Suprapubic skin (tissue), 4 donors: Measurements from ENCODE around the gene CXorf58. TPM values are rescaled to one million over a fixed set of nuclear protein-coding genes. Genes with fewer than 3 reads are reported as not detected.

Source experiments
- DNase-seq, 2 donors: peaks; one replicate each; pipeline ENCODE4 v3.0.0-alpha.2; 2019; ENCODE audit warnings: low spot score in 2 of 2
- H3K27ac ChIP-seq: fragments of 200-600 bp; sonication (generic); one replicate; pipeline ENCODE4 v1.5.1; 2019
- H3K27me3 ChIP-seq: fragments of 200-600 bp; sonication (generic); one replicate; pipeline ENCODE4 v1.5.1; 2019
- H3K36me3 ChIP-seq: fragments of 200-600 bp; sonication (generic); one replicate; pipeline ENCODE4 v1.5.1; 2019
- H3K4me1 ChIP-seq: fragments of 200-600 bp; sonication (generic); one replicate; pipeline ENCODE4 v1.5.1; 2019
- H3K4me3 ChIP-seq: fragments of 200-600 bp; sonication (generic); one replicate; pipeline ENCODE4 v1.5.1; 2019; ENCODE audit warnings: mild to moderate bottlenecking
- H3K9me3 ChIP-seq: fragments of 200-600 bp; sonication (generic); one replicate; pipeline ENCODE4 v1.5.1; 2019
- CTCF ChIP-seq, 2 donors: fragments of 200-600 bp in 1 of 2; fragments of 450-650 bp in 1 of 2; sonication (generic) in 1 of 2; IDR thresholded peaks; one replicate each; pipeline ENCODE4 v1.5.1; 2016 to 2019; ENCODE audit warnings: antibody characterized with exemption in 2 of 2, mild to moderate bottlenecking in 1 of 2, moderate library complexity in 1 of 2
- EP300 ChIP-seq: sonication (generic); formaldehyde crosslinking; IDR thresholded peaks from one replicate; pipeline ENCODE4 v1.6.1; 2017; ENCODE audit warnings: antibody characterized with exemption
- POLR2A ChIP-seq, 2 donors: fragments of 450-650 bp; IDR thresholded peaks; one replicate each; pipeline ENCODE4 v1.6.1; 2017; ENCODE audit warnings: antibody characterized with exemption in 2 of 2, mild to moderate bottlenecking in 2 of 2, moderate library complexity in 2 of 2
- POLR2AphosphoS5 ChIP-seq, 3 donors: sonication (generic); formaldehyde crosslinking; IDR thresholded peaks; one replicate each; pipeline ENCODE4 v1.6.1; 2017; ENCODE audit warnings: antibody characterized with exemption in 3 of 3
- WGBS: methylation state at CpG from one replicate; pipeline ENCODE4 v1.1.5; 2018; 5-methylcytosine and 5-hydroxymethylcytosine counted together
- total RNA-seq, 4 donors: library from RNA; depleted of rRNA; stranded (reverse); fragments of >200 nt; gene quantifications; one replicate each; pipeline ENCODE4 v1.1.0, GENCODE V29; 2016

Gene CXorf58
- total RNA-seq, 4 donors from 2014 or later = not detected

DNA sequence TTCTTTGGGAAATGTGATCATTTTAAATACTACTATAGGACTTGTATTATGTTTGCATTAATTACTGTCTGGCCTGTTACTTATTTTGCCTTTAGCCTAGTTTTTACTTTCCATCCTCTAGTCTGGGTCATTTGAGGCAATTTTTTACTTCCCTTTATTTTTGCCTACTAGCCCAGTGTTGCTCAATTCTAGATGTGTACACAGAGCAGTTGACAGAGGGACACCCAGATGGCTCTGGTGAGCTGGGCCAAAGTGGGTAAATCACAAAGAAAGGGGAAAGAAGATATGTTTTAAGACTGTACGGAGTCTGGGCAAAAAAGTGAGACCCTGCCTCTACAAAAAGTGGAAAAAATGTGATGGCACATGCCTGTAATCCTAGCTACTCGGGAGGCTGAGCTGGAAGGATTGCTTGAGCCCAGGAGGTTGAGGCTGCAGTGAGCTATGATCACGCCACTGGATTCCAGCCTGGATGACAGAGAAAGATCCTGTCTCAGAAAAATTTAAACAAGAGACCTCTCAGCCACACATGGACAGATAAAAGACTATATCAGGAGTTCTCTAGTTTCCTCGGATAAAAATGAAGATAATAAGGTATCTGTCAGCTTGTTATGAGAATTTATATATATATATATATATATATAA, 35.8 kb upstream of the CXorf58 start:
- no peak for DNase-seq
- Histone ChIP-seq H3K4me1 (no peaks in the 10 kb centered on the region), H3K27me3 (no peaks in the 10 kb centered on the region), H3K9me3 (no peaks in the 10 kb centered on the region), H3K36me3 (no peaks in the 10 kb centered on the region), H3K27ac (no peak overlapping the region), H3K4me3 (no peak overlapping the region)
- WGBS = 71% methylated on average over 4 of the region's 4 CpGs
- TF ChIP-seq CTCF (IDR thresholded peaks at IDR 0.05) = no peak

DNA sequence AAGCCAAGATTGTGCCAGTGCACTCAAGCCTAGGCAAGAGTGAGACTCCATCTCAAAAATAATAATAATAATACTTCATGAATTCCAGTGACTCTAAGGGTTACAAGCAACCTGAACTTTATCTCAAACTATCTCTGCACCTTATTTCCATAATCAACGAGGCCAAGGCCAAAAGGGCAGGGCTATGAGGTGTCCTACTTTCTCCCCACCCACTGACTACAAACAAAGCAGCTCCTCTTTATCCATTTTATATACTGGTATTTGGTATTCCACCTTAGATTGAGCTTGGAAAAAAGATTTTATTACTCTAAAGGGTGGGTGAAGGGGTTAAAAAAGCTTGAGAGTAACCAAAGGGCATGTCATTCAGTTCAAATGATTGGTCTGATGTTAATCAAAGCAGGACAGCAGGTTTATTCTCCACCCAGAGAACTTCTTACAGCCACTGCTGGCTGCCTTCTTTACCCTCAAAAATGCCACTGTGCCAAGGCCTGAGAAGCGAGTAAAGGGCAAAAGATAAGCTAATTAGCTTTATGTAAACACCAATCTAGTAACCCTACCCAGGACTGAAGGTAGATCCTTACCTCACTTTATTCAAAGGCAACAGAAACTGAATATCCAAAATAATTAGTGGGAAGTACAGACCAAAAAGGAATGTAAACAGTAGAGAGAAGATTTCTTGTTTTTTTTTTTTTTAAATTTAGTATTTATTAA, 28.3 kb upstream of the CXorf58 start:
- DNase-seq = no peak
- H3K4me1 ChIP-seq = no peaks in the 10 kb centered on the region
- no peaks in the 10 kb centered on the region for H3K9me3 ChIP-seq
- WGBS = 31% methylated on average over 2 of the region's 2 CpGs
- no peak overlapping the region for H3K4me3 ChIP-seq
- H3K27me3 ChIP-seq = no peaks in the 10 kb centered on the region
- H3K36me3 ChIP-seq = no peaks in the 10 kb centered on the region
- TF ChIP-seq POLR2AphosphoS5 (IDR thresholded peaks at IDR 0.05) (no peak), CTCF (IDR thresholded peaks at IDR 0.05) (no peak), EP300 (no peak), POLR2A (IDR thresholded peaks at IDR 0.05) (no peak)
- H3K27ac ChIP-seq = no peak overlapping the region

GRCh38 chrX:23883737-23884354, 24.0 kb upstream of the CXorf58 start:
- H3K27me3 ChIP-seq = no peaks in the 10 kb centered on the region
- 44% methylated on average over 9 of the region's 9 CpGs for WGBS
- no peak for DNase-seq
- TF ChIP-seq CTCF (IDR thresholded peaks at IDR 0.05) = no peak
- no peak for TF ChIP-seq EP300
- no peak for TF ChIP-seq POLR2A (IDR thresholded peaks at IDR 0.05)
- no peak overlapping the region for H3K4me3 ChIP-seq
- no peaks in the 10 kb centered on the region for H3K4me1 ChIP-seq
- peak overlapping the region; percentile 41 for H3K27ac ChIP-seq
- H3K9me3 ChIP-seq = no peaks in the 10 kb centered on the region
- H3K36me3 ChIP-seq = no peaks in the 10 kb centered on the region

DNA sequence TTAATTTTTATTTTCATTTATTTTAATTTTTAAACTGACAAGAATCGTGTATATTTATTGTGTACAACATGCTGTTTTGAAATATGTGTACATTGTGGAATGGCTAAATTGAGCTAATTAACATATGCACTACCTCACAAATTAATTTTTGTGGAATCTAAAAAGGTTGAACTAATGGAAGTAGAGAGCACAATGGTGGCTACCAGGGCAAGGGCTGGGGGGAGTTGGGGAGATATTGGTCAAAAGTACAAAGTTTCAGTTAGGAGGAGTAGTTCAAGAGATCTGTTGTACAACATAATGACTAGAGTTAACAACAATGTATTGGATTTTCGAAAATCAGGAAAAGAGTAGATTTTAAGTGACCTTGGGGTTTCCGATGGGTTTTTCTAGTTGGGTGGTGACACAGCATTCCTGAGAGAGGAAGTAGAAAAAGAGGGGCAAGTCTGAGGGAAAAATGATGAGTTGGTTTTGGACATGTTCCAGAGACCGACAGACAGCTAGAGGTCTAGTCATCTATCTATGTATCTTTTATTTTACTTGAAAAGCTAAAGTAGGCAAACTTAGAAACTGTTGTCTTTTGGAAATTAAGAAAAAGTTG, 23.3 kb upstream of the CXorf58 start:
- no peak for DNase-seq
- H3K9me3 ChIP-seq = no peaks in the 10 kb centered on the region
- WGBS = 70% methylated on average over 4 of the region's 4 CpGs
- no peaks in the 10 kb centered on the region for H3K27me3 ChIP-seq
- H3K36me3 ChIP-seq = no peaks in the 10 kb centered on the region
- no peak overlapping the region for H3K27ac ChIP-seq
- TF ChIP-seq POLR2A (IDR thresholded peaks at IDR 0.05) (no peak), EP300 (no peak), POLR2AphosphoS5 (IDR thresholded peaks at IDR 0.05) (no peak), CTCF (IDR thresholded peaks at IDR 0.05) (no peak)
- no peaks in the 10 kb centered on the region for H3K4me1 ChIP-seq
- no peak overlapping the region for H3K4me3 ChIP-seq

GRCh38 chrX:23885803-23886202, 22.0 kb upstream of the CXorf58 start:
- Histone ChIP-seq H3K4me1 (no peaks in the 10 kb centered on the region), H3K27ac (no peak overlapping the region), H3K9me3 (no peaks in the 10 kb centered on the region), H3K27me3 (no peaks in the 10 kb centered on the region), H3K4me3 (no peak overlapping the region), H3K36me3 (no peaks in the 10 kb centered on the region)
- no peak for TF ChIP-seq EP300
- no peak for TF ChIP-seq POLR2AphosphoS5 (IDR thresholded peaks at IDR 0.05)
- TF ChIP-seq CTCF (IDR thresholded peaks at IDR 0.05) = no peak
- no peak for TF ChIP-seq POLR2A (IDR thresholded peaks at IDR 0.05)
- WGBS = 45% methylated on average over 3 of the region's 3 CpGs
- no peak for DNase-seq
